ENCODE measurements around the gene LCN10. TPM values are rescaled to one million over a fixed set of nuclear protein-coding genes. Genes with fewer than 3 reads are reported as not detected.
A peak's percentile ranks its signal among the peaks of the same experiment; 100 is the strongest.

The LCN10 gene
- total RNA-seq, 1 donor from 2014 or later, result 8.3 TPM

DNA sequence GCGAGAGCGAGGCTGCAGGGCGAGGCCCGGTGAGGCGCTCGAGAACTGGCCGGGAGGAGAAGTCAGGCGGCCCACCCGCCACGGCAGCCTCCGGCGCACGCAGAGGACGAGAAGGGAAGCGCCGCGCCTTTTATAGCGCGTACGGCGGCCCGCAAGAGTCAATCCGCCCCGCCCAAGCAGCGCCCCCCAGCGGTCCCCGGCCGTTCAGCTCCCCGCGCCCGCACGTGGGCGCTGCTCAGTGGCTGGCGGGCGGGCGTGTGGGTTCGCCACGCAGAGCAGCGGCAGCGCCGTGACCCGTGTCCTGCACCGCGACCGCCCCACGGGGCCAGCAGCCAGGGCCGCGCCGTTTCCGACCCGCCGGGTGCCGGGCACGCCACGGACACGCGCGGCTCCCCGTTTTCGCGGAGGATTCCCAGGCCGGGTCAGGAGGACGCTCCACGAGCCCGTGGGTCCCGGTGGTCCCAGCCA lies 14.6 kb downstream of the LCN10 start:
- Histone ChIP-seq H3K36me3 (peaks cover 0 to 30% of the 10 kb centered on the region in 2 donors), H3K4me3 (peak overlapping the region; percentile 76 to 87), H3K27me3 (no peaks in the 10 kb centered on the region), H3K4me1 (peaks cover 50% of the 10 kb centered on the region), H3K9me3 (no peaks in the 10 kb centered on the region), H3K27ac (peak overlapping the region; percentile 62)
- no peak for DNase-seq (ENCODE audit: extremely low spot score in 2 of 2)
- intact Hi-C loops (cut with DNase I), result loop anchor here (5.0 kb wide), 1 partner anchor 61 kb away; no protein-coding TSS in a partner anchor
- TF ChIP-seq CTCF (IDR thresholded peaks at IDR 0.05) (peak; percentile 53 to 95 (median 94)), POLR2A (IDR thresholded peaks at IDR 0.05) (peak; percentile 29 to 92), POLR2AphosphoS5 (IDR thresholded peaks at IDR 0.05; ENCODE audit: insufficient read depth in 1 of 2, low read depth in 1 of 2) (peak; percentile 83 to 93)

DNA sequence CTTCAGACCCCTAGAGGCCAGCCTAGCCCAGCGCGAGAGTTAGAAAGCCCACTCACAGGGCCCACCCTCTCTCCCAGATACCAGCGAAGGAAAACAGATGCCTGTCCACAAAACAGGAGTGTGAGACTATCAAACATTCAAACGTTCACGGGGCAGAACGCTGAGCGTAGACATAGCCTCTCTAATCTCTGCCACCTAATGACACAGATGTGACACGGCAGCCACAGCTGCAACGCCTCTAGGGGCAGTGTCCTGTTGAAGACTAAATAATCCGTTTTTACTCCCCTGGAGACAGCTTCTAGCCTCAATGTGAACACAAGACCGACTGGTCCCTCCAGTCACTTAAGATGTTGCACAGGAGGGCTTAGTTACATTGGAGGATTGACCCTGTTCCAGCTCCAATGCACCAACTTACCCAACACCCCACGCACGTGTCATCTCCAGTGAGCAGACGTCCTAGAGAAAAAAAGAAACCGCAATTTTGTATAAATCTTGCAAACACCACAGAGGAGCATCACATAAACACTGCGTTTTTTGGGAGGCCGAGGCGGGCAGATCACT lies 16.0 kb downstream of the LCN10 start:
- Histone ChIP-seq H3K27ac (no peak overlapping the region), H3K4me1 (peaks cover 51% of the 10 kb centered on the region), H3K9me3 (no peaks in the 10 kb centered on the region), H3K36me3 (peaks cover 0 to 36% of the 10 kb centered on the region in 2 donors), H3K4me3 (peak overlapping the region; percentile 76 to 87), H3K27me3 (no peaks in the 10 kb centered on the region)
- DNase-seq (ENCODE audit: extremely low spot score in 2 of 2), result no peak
- intact Hi-C loops (cut with DNase I), result loop anchor here (5.0 kb wide), 1 partner anchor 59 kb away; no protein-coding TSS in a partner anchor
- no peak for TF ChIP-seq POLR2A (IDR thresholded peaks at IDR 0.05)
- no peak for TF ChIP-seq CTCF (IDR thresholded peaks at IDR 0.05)
- no peak for TF ChIP-seq POLR2AphosphoS5 (IDR thresholded peaks at IDR 0.05; ENCODE audit: insufficient read depth in 1 of 2, low read depth in 1 of 2)

GRCh38 chr9:136726118-136726517 lies 16.6 kb downstream of the LCN10 start:
- H3K9me3 ChIP-seq, result no peaks in the 10 kb centered on the region
- TF ChIP-seq POLR2A (IDR thresholded peaks at IDR 0.05), result no peak
- no peak for TF ChIP-seq CTCF (IDR thresholded peaks at IDR 0.05)
- TF ChIP-seq POLR2AphosphoS5 (IDR thresholded peaks at IDR 0.05; ENCODE audit: insufficient read depth in 1 of 2, low read depth in 1 of 2), result no peak

DNA sequence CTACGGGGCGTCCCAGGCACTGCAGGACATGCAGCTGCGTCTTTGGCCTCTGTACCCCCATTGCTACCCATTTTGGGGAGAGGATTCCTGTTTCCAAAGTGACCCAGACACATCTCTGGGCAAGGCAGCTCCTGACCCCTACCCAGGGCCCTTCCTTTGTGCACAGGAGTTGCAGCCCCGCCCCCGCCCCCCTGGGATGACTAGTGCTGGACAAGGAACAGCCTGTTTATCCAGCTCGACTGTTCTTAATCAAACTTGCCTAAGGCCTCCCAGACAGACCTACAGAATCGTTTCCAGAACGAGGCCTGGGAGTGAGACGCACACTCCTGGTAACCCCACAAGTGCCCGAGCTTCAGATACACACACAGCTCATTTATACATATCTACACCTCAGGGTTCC lies 17.1 kb downstream of the LCN10 start:
- DNase-seq (ENCODE audit: extremely low spot score in 2 of 2), result no peak
- H3K36me3 ChIP-seq, result peaks cover 0 to 36% of the 10 kb centered on the region in 2 donors
- intact Hi-C loops (cut with DNase I), result loop anchor here (5.0 kb wide), 1 partner anchor 58 kb away; no protein-coding TSS in a partner anchor
- no peaks in the 10 kb centered on the region for H3K9me3 ChIP-seq
- H3K4me3 ChIP-seq, result peak overlapping the region; percentile 76 to 87
- TF ChIP-seq POLR2A (IDR thresholded peaks at IDR 0.05) (no peak), POLR2AphosphoS5 (IDR thresholded peaks at IDR 0.05; ENCODE audit: insufficient read depth in 1 of 2, low read depth in 1 of 2) (no peak), CTCF (IDR thresholded peaks at IDR 0.05) (no peak)
- no peak overlapping the region for H3K27ac ChIP-seq
- H3K4me1 ChIP-seq, result peaks cover 62% of the 10 kb centered on the region
- no peaks in the 10 kb centered on the region for H3K27me3 ChIP-seq

More at GRCh38 chr9:136726118-136726517, 16.6 kb downstream of the LCN10 start:
- Histone ChIP-seq H3K4me1 (peaks cover 57% of the 10 kb centered on the region), H3K36me3 (peaks cover 0 to 36% of the 10 kb centered on the region in 2 donors), H3K27me3 (no peaks in the 10 kb centered on the region), H3K4me3 (peak overlapping the region; percentile 76 to 87), H3K27ac (no peak overlapping the region)
- no peak for DNase-seq (ENCODE audit: extremely low spot score in 2 of 2)
- intact Hi-C loops (cut with DNase I), result loop anchor here (5.0 kb wide), 1 partner anchor 59 kb away; no protein-coding TSS in a partner anchor

- no peak overlapping the region for H3K27ac ChIP-seq
- intact Hi-C loops (cut with DNase I), result loop anchor here (5.0 kb wide), 1 partner anchor 57 kb away; no protein-coding TSS in a partner anchor
- H3K4me3 ChIP-seq, result no peak overlapping the region
- no peaks in the 10 kb centered on the region for H3K9me3 ChIP-seq
- peaks cover 70% of the 10 kb centered on the region for H3K4me1 ChIP-seq
- H3K27me3 ChIP-seq, result no peaks in the 10 kb centered on the region
- H3K36me3 ChIP-seq, result peaks cover 0 to 36% of the 10 kb centered on the region in 2 donors
- no peak for DNase-seq (ENCODE audit: extremely low spot score in 2 of 2)
- TF ChIP-seq POLR2A (IDR thresholded peaks at IDR 0.05) (no peak), CTCF (IDR thresholded peaks at IDR 0.05) (no peak), POLR2AphosphoS5 (IDR thresholded peaks at IDR 0.05; ENCODE audit: insufficient read depth in 1 of 2, low read depth in 1 of 2) (no peak)
These were observed 18.0 kb downstream of the LCN10 start for GRCh38 chr9:136724772-136725171.

Data from vagina (tissue), 2 donors.